Mesenteric fat pad (tissue), 1 donor: ENCODE results near the gene KCNJ16. TPM values are rescaled to one million over a fixed set of nuclear protein-coding genes. Genes with fewer than 3 reads are reported as not detected.

Source experiments
- DNase-seq: peaks from one replicate; pipeline ENCODE4 v3.0.0-alpha.2; 2020; ENCODE audit warnings: low spot score
- total RNA-seq: library from RNA; stranded (reverse); fragmentation: NEBNext Ultra II Directional; extraction: Animal tissue kit (Norgen Biotek cat#: 25700); gene quantifications from one replicate; pipeline ENCODE4 v1.2.1, GENCODE V29; 2021
- donor health status: DM: yes; HTN: yes; CAD: no.

Gene KCNJ16
- total RNA-seq, 1 donor from 2014 or later = not detected

DNA sequence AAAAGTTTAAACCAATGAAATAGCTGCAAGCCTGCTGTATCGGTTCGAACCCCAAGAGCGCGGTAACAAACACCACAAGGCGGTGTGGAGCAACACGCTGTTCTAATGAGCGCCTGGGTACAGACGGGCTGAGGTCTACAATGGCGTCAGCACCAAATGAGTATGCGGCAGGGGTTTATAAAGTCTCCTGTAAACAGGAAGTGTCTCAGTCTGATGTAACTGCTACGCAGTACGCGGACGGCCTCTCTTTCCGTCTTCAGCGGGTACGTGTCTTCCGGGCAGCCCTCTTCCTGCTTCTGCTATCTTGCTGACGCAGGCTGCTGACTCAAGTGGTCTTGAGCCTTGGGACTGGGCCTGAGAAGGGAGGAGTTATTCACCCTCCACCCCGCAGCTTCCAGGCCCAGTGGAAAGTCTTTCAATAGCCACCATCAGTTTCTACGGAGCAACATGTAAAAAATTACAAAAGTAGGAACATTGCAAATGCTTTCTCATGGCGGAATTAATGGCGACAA is 53.8 kb downstream of the KCNJ16 start:
- no peak for DNase-seq

DNA sequence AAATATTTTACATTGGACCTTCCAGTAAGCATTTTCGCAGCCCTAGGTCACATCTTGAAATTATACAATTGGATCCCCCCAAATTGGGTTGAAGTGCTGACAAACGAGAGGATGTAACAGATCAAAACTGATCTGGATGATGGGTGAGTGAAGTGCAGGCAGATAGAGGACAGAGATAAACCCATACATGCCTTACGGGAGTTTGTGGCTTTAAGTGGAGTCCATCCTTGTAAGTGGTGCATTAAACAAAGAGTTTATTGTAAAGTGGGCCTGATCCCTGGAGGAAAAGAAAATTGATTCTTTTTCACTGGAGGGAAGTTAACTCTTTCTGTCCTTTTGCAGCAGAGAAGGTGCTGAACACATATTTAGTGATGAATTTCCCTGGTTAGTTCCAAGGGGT is 55.3 kb downstream of the KCNJ16 start:
- DNase-seq = no peak

DNA sequence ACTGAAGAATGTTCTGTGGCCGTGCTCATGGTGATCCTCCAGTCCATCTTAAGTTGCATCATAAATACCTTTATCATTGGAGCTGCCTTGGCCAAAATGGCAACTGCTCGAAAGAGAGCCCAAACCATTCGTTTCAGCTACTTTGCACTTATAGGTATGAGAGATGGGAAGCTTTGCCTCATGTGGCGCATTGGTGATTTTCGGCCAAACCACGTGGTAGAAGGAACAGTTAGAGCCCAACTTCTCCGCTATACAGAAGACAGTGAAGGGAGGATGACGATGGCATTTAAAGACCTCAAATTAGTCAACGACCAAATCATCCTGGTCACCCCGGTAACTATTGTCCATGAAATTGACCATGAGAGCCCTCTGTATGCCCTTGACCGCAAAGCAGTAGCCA is 57.5 kb downstream of the KCNJ16 start:
- no peak for DNase-seq

DNA sequence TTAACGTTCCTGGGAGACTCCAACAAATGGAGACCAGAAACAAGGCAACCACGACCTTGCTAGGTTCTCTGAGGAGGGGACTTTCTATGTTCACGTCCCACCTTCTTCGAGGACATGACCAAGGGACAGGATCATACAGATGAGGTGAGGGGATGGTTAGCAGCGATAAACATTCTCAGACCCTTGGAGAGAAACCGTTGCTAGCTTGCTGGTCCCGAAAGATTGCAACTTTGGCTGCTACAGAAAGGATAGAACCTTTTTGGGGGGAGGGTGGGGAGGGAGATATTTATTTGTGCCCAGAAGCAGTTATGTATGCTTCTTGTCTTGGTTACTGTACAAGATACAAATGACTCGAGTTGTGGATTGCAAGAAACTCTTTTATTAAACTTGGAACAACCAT is 59.0 kb downstream of the KCNJ16 start:
- no peak for DNase-seq

DNA sequence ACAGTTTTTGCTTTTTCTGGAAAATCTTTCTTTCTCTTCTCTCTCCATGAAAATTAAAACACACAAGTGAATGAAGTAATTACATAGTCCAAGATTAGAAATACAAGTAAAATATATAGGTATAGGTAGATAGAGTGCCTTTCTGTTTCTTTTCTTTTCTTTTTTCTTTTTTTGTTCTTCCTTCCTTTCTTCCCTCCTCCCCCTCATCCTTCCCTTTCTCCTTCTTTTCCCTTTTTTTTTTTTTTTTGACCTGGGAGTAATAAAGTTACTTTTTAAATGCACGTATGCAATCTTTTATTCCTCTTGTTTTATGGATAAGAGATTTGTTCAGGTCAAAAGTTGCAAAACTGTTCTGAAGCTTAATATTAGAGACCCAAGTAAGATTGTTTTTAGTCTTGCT is 59.8 kb downstream of the KCNJ16 start:
- DNase-seq = no peak

DNA sequence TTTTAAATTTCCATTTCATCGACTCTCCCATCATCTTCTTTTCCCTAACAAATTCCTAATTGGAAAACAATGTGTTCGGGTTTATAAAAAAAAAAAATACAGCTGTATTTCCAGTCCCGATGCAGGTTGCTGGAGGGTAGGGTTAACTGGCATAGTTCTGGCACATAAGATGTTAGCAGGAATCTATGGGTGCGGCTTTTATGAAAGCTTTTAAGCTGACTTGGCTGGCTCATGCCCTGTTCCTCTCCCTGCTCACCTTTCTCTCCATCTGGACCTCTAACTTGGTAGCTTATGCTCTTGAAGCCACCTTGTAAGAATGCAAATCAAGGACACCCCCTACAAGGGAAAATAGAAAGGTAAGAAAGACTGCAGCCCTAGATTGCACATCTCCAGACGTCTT is 61.1 kb downstream of the KCNJ16 start:
- no peak for DNase-seq

DNA sequence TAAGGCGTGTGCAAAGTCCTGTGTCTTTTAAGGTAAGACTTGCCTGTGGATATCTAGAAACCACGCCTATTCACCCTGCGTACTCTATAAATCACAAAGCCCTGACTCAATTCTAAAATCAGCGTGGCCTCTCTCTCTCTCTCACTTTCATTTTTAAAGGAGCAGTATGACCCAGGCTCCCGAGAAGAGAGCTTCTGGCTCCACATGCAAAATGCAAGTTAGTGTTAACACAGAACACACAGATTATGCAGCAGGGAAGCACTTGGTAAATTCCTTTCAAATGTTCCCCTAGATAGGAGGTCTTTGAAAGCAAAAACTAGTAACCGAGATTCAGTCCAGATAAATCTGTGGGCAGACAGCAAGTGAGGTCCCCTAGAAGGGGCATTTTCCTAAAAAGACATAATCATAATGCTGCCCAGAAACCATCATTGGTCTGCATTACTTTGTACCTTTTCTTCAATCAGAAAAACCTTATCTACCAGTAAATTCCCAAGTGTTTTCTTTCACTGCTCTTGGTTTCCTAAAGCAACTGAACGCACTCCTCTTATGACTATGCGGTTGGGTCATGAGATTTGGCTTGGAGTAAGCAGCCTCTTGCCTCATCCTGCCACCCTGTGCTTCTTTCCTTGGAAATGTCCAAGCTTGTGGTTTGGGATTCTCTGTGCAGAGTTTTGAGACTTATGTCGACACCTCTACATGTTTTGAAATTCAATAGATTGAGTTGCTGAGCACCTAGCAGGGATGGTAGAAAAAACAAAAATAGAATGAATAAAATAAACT is 62.6 kb downstream of the KCNJ16 start:
- no peak for DNase-seq

DNA sequence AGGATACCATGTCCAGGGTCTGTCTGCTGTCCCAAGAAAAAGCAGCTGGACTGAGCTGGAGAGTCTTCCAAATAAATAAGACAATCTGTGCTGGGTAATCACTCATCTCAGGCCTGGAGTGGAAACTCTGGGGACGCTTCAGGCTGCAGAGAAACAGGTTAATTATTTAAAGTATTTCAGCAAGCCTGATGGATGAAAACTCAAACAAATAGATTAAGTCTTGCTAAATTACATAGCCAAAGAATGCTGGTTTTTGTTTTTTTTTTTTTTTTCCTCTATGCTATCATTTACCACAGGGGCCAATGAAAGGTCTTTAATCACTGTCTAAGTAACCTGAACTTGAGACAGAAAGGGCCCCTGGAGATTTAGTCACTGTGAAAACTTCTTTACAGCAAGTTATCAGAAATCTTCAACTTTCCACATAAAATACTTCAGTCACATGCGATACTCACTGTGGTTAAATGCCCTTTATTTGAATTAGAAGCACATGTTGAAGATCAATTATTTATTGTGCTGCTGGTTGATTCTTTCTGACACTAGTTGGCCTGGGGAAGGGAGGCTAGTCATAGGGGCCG is 63.4 kb downstream of the KCNJ16 start:
- no peak for DNase-seq

DNA sequence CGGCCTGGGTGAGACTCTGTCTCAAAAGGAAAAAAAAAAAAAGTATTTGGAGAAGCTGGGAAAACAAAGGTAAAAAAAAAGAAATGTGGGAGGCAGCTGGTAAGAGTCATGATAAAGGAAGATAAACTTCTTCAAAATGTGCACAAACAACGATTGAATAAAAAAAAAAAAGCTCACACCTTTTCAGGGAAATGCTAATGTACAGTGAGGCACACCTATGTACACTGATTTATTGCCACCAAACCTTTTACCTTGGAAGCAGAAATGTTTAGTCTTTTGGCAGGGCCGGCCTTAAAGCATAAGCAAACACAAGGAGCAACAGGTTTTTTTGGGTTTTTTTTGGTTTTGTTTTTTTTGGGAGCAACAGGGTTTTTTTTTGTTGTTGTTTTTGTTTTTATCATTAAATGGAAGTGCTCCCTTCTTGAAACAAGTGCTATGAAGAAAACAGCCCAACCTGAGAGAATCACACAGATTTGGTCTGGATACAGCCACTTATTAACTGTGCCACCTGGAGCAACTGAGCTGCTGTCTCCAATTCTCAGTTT is 64.5 kb downstream of the KCNJ16 start:
- no peak for DNase-seq

DNA sequence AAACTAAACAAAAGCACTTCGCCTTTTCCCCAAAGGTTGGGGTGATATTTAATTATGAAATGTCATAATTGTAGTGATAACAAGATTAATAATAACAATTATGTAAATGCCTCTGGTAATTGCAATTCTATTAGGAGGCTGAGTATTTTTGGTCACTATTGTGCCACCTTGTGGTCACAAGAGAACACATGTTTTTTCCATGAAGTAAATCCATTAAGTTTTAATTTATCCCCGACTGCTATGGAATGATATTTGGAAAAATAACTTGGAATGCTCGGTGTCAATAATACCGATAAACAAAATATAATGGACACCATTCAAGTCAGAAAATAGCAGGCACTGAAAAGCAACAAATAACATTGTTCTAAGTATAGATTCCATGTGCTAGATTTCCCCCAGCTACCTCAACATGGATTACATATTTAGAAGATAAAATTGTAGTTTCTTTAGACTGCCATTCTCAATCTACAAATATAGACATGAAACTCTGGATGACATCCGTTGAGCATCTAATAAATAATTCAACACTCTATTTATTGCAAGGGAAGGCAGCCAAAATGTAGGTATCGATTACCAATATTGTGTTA is 69.3 kb downstream of the KCNJ16 start:
- no peak for DNase-seq

DNA sequence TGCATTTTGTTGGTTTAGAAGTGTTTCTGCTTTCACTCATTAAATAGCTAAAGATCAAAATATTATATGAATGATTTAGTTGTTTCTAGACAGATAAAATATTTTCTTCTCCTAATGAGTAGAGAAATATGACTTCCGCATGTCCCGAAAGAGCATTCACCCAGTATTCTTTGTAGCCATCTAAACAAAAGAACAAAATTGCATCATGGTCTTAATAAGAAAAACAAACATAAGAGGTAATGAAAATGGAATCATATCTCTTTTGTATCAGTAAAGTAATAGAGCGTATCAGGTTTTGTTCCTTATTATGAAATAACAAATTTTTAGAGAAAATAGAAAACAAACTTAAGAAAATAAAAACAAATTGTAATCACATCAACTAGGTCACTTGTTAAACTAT is 78.2 kb downstream of the KCNJ16 start:
- no peak for DNase-seq

DNA sequence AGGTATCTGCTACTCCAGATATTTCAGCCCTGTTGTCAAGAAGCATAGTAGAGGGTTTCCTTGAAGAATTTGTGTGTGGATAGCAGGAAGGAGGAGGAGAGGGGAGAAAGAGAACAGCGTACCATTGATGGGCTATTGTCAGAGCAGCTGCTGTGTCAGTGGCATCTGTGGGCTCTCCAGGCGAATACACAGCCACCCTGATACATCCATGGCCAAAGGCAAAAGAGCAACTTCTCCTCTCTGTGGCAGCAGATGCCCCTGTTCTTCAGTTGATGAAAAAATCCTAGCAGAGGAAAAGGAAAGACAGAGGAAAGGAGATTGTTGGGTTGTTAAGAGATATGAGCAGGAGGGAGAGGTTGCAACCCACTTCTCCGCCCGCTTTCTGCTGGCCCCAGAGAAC is 82.1 kb downstream of the KCNJ16 start:
- DNase-seq = no peak

DNA sequence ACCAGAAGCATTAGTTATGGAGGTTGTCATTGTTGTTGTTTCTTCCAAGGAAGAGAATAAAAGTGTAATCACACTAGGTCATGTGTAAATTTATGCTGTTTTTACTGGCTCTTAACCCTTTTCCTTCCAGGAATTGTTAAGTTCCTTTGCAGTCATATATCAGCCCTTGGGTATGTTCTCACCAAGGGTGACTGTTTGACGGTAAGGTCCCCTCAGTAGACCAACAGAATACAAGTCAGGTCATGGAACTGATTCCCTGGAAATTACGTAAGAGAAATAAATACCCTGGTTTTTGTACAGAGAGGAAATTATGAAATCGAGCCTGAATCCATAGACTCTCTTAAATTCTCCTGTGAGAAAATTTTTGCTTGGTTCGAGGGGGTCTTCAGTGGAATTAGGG is 83.2 kb downstream of the KCNJ16 start:
- DNase-seq = no peak

DNA sequence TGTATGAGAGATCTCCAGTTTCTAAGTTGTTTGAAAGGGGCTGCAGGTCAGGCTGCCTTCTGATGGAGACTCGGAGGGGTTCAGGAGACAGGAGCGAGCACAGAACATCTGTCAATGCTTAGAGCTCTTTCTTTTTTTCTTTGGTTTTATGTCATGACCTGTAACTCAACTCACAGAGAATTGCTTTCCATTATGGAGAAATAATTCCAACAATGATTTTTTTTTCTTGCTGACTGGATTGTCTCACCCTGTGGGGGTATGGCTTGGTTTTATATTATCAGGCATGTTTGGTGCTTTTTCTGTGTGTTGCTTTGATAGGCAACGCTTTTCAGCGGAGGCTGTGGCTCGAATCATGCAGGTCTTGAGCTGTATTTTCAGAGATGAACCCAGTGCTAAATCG is 83.6 kb downstream of the KCNJ16 start:
- DNase-seq = no peak

DNA sequence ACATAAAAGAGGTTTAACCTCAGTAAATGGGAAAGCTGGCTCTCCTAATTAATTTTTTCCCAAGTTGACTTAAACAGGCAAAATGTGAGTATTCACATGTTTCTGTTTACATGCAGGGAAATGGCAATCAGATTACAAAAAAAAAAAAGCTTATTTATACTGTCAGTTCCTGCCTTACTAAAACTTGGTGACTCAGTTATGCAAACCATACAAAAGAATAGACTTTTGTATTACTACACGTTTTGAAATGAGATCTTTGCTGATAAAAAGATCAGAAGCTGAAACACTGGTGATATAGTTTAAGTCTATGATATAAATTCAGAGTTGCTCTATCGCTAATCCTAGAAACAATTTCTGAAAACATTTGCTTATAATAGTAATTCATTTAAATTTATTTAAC is 85.0 kb downstream of the KCNJ16 start:
- no peak for DNase-seq

DNA sequence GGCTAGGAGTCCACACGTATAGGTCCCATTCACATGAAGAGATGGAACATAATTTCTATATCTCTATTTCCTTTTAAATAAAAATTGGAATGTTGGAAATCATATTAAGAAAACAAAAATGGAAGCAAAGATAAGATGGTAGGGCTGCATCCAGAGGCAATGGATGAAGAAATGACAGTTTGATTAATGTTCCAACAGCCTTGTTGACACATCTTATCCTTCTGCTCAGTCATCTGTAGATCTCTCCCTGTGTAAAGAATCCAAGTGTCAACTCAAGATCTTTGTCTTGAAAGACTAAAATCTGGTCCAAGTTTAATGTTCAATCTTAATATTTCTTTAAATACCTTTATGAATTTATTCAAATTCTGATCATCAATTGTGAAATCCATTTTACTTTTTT is 86.5 kb downstream of the KCNJ16 start:
- DNase-seq = no peak

DNA sequence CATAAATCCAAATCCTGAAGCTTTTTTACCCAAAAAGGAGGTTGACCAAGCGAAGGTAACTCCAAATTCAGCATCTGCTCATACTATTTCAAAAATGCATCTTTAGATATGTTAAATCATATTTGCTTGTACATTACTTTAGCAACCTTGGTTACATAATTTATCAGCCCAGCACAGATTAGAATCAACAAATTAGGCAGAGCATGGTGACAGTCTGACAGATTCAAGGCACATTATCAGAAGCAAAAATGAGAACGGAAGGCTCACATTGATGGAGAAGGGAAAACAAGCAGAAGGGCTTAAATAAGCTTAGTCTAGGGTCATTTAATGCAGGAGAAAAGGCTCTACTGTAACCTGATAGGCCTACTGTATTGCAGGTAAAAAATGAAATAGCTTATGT is 90.4 kb downstream of the KCNJ16 start:
- DNase-seq = no peak

DNA sequence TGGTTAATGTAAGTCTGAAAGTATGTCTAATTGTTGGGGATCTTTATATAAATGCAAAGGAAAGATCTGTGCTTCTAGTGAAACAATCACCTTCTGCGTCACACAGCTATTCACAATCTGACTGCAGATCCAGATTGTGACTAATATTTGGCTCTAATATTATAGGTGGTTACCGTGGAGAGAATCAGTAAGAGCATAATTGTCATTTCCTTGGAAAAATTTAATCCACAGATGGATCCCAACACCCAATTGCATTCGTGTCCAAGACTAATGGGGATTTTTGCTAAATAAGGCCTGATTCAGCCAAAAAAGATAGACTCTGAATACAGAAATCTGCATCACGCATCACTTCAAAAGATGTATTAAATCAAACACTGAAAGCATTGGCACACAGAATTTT is 91.6 kb downstream of the KCNJ16 start:
- no peak for DNase-seq

DNA sequence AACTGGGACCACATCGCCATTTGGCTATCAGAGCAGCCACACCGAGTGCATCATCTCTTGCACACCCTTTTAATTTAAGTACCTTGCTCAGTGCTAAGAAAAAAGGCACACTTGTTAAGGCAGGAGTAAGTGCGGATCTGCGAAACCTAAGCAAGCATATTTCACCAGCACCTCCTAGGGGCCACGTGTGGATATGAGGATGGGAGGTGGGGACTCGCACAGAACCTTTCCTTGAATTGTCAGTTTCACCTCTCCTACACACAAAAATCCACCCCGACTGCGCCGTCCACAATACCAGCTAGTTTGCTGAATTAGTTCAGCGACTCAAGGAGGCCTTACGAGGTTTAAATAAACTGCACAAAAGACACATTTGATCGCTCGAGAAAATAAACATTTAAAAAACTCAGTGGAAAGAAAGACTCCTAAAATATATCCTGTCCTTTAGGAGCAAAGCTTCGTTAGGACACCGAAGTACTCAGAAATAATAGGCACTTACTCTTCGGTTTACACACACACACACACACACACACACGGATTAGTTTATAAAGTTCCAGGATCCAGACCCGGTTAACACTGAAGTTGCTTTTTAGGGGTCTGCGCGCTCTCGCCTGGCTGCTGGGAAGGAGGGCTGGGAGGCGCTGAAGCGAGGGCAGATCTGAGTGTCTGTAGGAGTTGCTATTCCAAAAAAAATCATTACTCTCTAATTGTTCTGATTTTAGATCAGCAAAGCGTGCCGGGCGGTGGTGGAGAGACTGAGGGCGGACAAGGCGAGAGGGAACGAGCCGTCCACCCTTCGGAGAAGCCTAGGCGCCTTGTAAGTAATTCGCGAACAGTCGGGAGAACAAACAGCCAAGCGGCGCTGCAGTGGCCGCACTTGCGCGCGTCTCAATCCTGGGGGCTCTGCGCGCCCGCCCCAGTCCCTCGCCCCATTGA is 93.3 kb downstream of the KCNJ16 start:
- no peak for DNase-seq

DNA sequence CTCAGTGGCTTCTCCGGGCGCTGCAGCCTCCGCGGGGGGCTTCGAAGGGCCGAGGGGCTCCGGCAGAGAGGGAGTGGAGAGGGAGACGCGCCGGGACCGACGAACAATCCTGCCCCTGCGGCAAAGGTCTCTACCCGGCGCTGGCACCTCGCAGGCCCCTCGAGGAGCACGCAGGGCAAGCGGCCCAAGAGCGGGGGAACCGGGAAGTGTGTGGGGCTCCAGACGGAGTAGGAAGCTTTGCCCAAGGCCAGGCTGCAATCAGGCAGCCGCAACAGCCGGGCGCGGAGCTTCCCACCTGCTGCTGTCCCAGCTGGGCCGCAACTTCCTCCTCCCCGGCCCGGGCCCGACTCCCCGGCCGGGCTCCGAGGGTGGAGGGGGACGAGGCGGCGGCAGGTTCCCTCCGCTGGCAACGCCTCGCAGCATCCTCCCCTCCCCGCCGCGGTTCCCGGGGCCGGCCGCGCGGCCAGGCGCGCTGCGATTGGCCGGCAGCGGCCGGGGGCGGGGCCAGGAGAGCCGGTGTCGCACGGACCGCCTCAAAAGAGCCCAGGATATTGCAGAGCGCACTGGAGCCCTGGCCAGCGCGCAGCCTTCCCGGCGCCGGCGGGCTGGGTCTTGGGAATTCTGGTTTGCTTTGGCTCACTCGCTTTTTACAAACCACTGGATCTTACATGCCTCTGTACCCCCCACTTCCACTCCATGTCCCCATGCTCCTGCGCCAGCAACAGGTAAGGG is 94.1 kb downstream of the KCNJ16 start, which contains the start of gene KCNJ2:
Gene KCNJ2 (plus strand): TSS at position 556 of the 732 bp plus-strand sequence. CDS start 5,508 bp downstream, outside the sequence.
- peak; percentile 97 for DNase-seq
